Measurements from ENCODE around the gene KRT75.

DNA sequence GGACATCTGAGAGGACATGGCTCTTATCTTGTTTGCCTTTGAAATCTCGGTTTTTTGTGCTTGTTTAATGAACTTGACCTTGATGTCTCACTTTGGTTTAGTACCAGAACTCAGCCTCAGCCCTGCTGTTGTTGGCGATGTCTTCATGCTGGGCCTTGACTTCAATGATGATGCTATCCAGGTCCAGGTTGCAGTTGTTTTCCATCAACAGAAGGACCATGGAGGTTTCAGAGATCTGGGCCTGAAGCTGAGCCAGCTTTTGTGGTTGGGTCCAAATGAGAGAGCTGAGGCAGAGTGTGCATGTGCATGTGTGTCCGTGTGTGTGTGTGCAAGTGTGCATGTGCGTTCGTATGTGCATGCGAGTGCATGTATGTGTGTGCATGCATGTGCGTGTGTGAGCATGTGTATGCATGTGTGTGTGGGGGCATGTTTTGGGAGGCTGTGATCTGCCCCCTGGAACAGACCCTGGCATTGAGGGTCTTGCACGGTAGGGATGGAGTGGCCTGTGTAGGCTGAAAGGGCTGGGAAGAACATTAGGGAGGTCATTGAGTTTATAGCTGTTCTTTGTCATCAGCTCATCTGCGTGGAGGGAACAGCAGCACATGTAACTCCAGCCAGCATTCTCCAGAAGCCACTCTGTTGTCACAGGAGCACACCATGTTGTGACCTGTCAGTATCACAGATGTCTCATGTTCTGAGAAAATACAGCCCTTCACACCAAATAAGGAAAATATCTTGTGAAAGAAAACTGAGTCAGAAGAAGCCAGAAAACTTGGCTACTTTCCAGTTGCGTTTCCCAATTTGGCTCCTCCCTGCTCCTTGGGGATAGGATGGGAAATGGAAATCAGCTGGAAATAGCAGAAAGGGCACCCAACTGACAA is 18.1 kb downstream of the KRT75 start:
- TF ChIP-seq, protein P1, sequence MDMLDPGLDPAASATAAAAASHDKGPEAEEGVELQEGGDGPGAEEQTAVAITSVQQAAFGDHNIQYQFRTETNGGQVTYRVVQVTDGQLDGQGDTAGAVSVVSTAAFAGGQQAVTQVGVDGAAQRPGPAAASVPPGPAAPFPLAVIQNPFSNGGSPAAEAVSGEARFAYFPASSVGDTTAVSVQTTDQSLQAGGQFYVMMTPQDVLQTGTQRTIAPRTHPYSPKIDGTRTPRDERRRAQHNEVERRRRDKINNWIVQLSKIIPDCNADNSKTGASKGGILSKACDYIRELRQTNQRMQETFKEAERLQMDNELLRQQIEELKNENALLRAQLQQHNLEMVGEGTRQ (IDR thresholded peaks at IDR 0.05; ENCODE audit: low read depth, low read length): no peak
- TF ChIP-seq RAD21 (IDR thresholded peaks at IDR 0.05; ENCODE audit: low read length) (no peak), POLR2A (IDR thresholded peaks at IDR 0.05; ENCODE audit: low read depth, low read length) (no peak), RFX5 (IDR thresholded peaks at IDR 0.05; ENCODE audit: low read depth, low read length) (no peak), CEBPB (IDR thresholded peaks at IDR 0.05; ENCODE audit: low read depth, low read length) (peak; percentile 44; the same call in 1 of the 2 replicates), MAZ (IDR thresholded peaks at IDR 0.05; ENCODE audit: borderline replicate concordance, low read depth, low read length) (no peak), MAFK (IDR thresholded peaks at IDR 0.05; ENCODE audit: low read depth, low read length) (no peak), RCOR1 (IDR thresholded peaks at IDR 0.05; ENCODE audit: insufficient replicate concordance, low read length) (no peak), NFE2L2 (IDR thresholded peaks at IDR 0.05; ENCODE audit: low read depth, low read length) (no peak), MXI1 (IDR thresholded peaks at IDR 0.05; ENCODE audit: borderline replicate concordance, low read depth, low read length) (0 out of 2 replicates have a peak, but pooled peaks have one; percentile 24)
- TF ChIP-seq, protein P2, sequence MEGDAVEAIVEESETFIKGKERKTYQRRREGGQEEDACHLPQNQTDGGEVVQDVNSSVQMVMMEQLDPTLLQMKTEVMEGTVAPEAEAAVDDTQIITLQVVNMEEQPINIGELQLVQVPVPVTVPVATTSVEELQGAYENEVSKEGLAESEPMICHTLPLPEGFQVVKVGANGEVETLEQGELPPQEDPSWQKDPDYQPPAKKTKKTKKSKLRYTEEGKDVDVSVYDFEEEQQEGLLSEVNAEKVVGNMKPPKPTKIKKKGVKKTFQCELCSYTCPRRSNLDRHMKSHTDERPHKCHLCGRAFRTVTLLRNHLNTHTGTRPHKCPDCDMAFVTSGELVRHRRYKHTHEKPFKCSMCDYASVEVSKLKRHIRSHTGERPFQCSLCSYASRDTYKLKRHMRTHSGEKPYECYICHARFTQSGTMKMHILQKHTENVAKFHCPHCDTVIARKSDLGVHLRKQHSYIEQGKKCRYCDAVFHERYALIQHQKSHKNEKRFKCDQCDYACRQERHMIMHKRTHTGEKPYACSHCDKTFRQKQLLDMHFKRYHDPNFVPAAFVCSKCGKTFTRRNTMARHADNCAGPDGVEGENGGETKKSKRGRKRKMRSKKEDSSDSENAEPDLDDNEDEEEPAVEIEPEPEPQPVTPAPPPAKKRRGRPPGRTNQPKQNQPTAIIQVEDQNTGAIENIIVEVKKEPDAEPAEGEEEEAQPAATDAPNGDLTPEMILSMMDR (conservative IDR thresholded peaks at IDR 0.05; ENCODE audit: low read depth, low read length): no peak

All from IMR-90 (cell line).